ENCODE measurements around the gene SLCO2B1.

- TF ChIP-seq, protein P1, sequence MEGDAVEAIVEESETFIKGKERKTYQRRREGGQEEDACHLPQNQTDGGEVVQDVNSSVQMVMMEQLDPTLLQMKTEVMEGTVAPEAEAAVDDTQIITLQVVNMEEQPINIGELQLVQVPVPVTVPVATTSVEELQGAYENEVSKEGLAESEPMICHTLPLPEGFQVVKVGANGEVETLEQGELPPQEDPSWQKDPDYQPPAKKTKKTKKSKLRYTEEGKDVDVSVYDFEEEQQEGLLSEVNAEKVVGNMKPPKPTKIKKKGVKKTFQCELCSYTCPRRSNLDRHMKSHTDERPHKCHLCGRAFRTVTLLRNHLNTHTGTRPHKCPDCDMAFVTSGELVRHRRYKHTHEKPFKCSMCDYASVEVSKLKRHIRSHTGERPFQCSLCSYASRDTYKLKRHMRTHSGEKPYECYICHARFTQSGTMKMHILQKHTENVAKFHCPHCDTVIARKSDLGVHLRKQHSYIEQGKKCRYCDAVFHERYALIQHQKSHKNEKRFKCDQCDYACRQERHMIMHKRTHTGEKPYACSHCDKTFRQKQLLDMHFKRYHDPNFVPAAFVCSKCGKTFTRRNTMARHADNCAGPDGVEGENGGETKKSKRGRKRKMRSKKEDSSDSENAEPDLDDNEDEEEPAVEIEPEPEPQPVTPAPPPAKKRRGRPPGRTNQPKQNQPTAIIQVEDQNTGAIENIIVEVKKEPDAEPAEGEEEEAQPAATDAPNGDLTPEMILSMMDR (conservative IDR thresholded peaks at IDR 0.05; ENCODE audit: low read depth, low read length) = no peak
- TF ChIP-seq EZH2 (IDR thresholded peaks at IDR 0.05; ENCODE audit: borderline replicate concordance, low read depth, low read length, poor library complexity, severe bottlenecking) = no peak
Observed at GRCh38 chr11:75158696-75159150, 7.8 kb downstream of the SLCO2B1 start.

Measured in A673 (cell line).